ENCODE measurements around the gene C4BPB.

C4BPB gene

GRCh38 chr1:207140536-207140935 is 51.9 kb downstream of the C4BPB start:
- DNase-seq (ENCODE audit: low read depth in 2 of 2), result no peak

DNA sequence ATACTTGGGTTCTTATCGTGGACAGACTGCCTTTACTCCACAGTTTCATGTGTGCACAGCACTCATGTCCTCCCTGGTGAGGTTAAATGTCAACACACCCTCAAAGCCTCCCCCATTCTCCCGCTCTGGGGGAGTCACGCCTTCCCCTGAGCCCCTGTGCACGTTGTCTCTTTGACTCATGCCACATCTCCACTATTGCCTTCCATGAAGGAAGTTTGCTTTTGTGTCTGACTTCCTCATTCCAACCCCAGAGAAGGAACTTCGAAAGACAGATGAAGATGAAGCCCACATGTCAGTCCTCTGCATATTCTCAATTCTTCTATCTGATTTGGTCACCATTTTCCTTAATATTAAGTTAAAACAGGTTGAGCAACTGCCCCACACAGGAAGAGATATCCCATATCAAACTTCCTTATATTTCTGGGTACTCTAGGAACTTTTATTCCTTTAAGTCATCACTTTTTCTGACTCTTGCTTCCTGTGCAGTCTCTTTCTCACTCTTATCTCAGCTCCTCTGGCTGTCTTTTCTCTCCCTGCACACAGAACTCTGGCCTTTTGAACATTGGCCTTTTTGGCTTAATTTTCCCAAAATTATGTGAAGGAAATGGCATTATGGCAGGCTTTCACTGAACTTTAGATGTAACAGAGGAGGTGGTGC is 56.9 kb downstream of the C4BPB start:
- DNase-seq (ENCODE audit: low read depth in 2 of 2), result no peak
